HEK293 (cell line): ENCODE data around the gene TDRKH.

ENCODE experiments used
- KLF1 ChIP-seq: fragments of 450-650 bp; formaldehyde crosslinking; IDR thresholded peaks from 2 replicates; pipeline ENCODE4 v1.5.1; 2016; ENCODE audit warnings: missing biosample characterization, missing genetic modification characterization
- MYNN ChIP-seq: fragments of 450-650 bp; formaldehyde crosslinking; IDR thresholded peaks from 2 replicates; pipeline ENCODE4 v1.5.1; 2016; ENCODE audit warnings: missing biosample characterization, missing genetic modification characterization, borderline replicate concordance
- RBAK ChIP-seq: fragments of 450-650 bp; formaldehyde crosslinking; IDR thresholded peaks from 2 replicates; pipeline ENCODE4 v1.5.1; 2016; ENCODE audit warnings: missing biosample characterization, missing genetic modification characterization
- TCF7L2 ChIP-seq: IDR thresholded peaks from 2 replicates; pipeline ENCODE4 v1.6.1; 2011; ENCODE audit warnings: low read depth, mild to moderate bottlenecking, inconsistent platforms, low read length, moderate library complexity, borderline replicate concordance
- ZBTB20 ChIP-seq: fragments of 450-650 bp; formaldehyde crosslinking; IDR thresholded peaks from 2 replicates; pipeline ENCODE4 v1.5.1; 2016; ENCODE audit warnings: missing biosample characterization, missing genetic modification characterization
- ZNF302 ChIP-seq: fragments of 450-650 bp; formaldehyde crosslinking; IDR thresholded peaks from 2 replicates; pipeline ENCODE4 v1.5.1; 2016; ENCODE audit warnings: missing biosample characterization, missing genetic modification characterization, low read depth
- ZNF626 ChIP-seq: fragments of 450-650 bp; sonication (Bioruptor Pico); formaldehyde crosslinking; IDR thresholded peaks from 2 replicates; pipeline ENCODE4 v1.5.1; 2018; ENCODE audit warnings: missing biosample characterization, missing genetic modification characterization, inconsistent platforms
- TF ChIP-seq, protein P1 (sequence below): fragments of 450-650 bp; formaldehyde crosslinking; IDR thresholded peaks from 2 replicates; pipeline ENCODE4 v1.5.1; 2016; ENCODE audit warnings: missing biosample characterization, missing genetic modification characterization
- TF ChIP-seq, protein P2 (sequence below): fragments of 450-650 bp; formaldehyde crosslinking; IDR thresholded peaks from 2 replicates; pipeline ENCODE4 v1.5.1; 2017; ENCODE audit warnings: missing biosample characterization, missing genetic modification characterization
- TF ChIP-seq, protein P3 (sequence below): fragments of 450-650 bp; formaldehyde crosslinking; IDR thresholded peaks from 2 replicates; pipeline ENCODE4 v1.5.1; 2017; ENCODE audit warnings: missing biosample characterization, missing genetic modification characterization

DNA sequence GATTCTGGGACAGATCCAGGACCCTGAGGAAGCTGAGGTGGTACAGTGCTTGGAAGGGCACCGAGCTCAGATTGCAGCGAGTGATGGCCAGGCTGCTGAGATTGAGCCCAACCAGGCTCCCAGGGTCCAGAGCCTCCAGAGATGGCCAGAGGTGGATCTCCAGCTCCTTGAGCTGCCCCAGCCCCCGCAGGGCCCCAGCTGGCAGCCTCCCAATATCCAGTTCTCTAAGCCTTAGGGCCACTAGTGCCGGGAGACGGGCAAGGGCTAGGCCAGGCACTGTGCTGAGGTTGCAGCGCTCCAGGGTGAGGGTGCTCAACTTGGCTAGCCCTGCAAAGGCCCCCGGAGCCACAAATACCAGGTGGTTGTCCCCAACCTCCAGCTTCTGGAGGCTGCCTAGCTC lies 11.5 kb upstream of the TDRKH start:
- TF ChIP-seq, protein P1, sequence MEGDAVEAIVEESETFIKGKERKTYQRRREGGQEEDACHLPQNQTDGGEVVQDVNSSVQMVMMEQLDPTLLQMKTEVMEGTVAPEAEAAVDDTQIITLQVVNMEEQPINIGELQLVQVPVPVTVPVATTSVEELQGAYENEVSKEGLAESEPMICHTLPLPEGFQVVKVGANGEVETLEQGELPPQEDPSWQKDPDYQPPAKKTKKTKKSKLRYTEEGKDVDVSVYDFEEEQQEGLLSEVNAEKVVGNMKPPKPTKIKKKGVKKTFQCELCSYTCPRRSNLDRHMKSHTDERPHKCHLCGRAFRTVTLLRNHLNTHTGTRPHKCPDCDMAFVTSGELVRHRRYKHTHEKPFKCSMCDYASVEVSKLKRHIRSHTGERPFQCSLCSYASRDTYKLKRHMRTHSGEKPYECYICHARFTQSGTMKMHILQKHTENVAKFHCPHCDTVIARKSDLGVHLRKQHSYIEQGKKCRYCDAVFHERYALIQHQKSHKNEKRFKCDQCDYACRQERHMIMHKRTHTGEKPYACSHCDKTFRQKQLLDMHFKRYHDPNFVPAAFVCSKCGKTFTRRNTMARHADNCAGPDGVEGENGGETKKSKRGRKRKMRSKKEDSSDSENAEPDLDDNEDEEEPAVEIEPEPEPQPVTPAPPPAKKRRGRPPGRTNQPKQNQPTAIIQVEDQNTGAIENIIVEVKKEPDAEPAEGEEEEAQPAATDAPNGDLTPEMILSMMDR (tag by site-specific recombination), result no peak
- TF ChIP-seq, protein P2, sequence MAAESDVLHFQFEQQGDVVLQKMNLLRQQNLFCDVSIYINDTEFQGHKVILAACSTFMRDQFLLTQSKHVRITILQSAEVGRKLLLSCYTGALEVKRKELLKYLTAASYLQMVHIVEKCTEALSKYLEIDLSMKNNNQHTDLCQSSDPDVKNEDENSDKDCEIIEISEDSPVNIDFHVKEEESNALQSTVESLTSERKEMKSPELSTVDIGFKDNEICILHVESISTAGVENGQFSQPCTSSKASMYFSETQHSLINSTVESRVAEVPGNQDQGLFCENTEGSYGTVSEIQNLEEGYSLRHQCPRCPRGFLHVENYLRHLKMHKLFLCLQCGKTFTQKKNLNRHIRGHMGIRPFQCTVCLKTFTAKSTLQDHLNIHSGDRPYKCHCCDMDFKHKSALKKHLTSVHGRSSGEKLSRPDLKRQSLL (tag by site-specific recombination), result no peak
- TF ChIP-seq KLF1 (tag by site-specific recombination) (no peak), TCF7L2 (no peak), RBAK (tag by site-specific recombination) (no peak), ZNF626 (tag by site-specific recombination) (no peak), MYNN (tag by site-specific recombination) (no peak), ZBTB20 (tag by site-specific recombination) (no peak), ZNF302 (tag by site-specific recombination) (no peak)
- TF ChIP-seq, protein P3, sequence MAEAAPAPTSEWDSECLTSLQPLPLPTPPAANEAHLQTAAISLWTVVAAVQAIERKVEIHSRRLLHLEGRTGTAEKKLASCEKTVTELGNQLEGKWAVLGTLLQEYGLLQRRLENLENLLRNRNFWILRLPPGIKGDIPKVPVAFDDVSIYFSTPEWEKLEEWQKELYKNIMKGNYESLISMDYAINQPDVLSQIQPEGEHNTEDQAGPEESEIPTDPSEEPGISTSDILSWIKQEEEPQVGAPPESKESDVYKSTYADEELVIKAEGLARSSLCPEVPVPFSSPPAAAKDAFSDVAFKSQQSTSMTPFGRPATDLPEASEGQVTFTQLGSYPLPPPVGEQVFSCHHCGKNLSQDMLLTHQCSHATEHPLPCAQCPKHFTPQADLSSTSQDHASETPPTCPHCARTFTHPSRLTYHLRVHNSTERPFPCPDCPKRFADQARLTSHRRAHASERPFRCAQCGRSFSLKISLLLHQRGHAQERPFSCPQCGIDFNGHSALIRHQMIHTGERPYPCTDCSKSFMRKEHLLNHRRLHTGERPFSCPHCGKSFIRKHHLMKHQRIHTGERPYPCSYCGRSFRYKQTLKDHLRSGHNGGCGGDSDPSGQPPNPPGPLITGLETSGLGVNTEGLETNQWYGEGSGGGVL, result no peak
